IPS DF 4.7 (cell line): ENCODE measurements around the gene RABL2B.

Experiments used
- DNase-seq: peaks from one replicate; pipeline ENCODE4 v3.0.0-alpha.2; 2013; ENCODE audit warnings: low spot score; ENCODE audit errors: extremely low read depth

Gene RABL2B

DNA sequence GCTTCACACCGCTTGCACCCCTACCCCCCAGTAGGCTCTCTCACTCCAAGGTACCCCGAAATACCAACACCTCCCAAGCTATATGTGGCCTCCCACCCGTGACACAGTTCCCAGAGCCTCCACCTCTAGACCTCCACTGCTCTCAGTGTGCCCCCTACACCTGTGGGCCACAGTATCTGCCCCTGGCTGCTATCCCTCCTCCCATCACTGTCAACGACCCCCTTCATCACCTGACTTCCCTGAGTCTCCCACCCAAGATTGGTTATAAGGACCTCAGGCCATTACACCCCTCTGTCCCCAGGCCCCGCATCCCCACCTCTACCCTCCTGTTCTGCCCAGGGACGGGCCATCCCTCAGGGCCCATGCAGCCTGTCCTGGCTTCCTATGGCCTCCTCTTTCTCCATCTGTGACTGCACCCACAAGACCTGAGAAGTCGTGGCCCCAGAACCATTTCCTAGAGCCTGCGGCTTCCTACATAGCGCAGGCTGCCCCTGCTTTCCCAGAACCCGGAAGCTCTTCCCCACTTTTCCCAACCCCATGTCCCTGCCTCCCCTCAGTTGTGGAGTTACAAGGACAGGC is 44.7 kb downstream of the RABL2B start:
- no peak for DNase-seq

DNA sequence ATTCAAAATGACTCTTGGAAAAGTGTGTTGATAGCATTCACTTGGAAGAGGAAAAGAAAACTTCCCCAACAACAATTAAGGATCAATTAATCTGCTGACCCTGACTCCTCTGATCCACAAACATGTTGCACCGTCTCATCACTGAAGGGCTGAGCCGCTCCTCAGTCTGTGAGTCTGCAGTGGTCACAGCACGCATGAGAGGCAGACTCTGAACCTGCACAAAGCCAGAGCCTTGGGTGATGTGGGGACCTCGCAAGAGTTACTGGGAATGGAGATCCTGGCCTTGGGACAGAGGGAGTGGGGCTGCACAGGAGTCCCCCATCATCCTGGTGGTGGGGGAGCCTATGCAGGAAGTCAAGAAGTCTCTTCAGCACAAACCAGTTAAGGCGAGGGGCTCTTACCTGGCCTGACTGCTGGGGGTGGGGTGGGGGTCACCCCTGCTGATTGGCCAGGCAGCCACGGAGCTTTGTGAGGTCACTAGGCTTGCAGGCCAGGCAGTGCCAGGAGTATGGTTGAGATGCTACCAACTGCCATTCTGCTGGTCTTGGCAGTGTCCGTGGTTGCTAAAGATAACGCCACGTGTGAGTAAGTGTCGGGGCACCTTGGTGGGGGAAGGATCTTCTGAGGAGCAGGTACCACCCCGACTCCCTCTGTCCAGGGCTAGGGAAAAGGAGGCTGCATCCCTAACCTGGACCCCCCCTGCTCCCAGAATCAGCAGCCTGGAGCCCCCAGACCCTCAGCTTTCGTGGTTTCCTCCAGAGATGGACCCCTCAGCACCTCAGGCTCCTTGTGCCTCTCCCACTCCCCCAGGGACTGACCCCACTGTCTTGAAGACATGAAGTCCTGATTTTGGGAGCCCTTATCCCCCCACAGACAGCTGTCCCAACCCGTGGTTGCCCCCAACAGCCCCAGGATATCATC is 45.4 kb downstream of the RABL2B start, which contains the start of gene ACR:
Gene ACR (plus strand): TSS at position 477 of the 921 bp plus-strand sequence. CDS start 32 bp downstream, at position 509.
- DNase-seq: no peak

DNA sequence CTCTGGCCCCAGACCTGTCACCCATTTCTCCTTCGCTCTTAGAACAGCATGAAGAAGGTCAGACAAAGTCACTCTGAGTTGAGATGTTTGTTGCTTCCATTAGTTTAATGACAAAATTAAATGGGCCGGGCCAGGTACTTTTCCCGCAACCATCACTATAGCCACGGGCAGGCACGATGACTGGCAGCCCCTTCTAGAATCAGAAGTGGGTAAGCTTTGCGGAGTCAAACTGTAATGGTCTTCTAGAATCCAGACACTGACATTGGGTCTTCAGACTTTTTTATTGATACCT is 47.8 kb downstream of the RABL2B start:
- no peak for DNase-seq

DNA sequence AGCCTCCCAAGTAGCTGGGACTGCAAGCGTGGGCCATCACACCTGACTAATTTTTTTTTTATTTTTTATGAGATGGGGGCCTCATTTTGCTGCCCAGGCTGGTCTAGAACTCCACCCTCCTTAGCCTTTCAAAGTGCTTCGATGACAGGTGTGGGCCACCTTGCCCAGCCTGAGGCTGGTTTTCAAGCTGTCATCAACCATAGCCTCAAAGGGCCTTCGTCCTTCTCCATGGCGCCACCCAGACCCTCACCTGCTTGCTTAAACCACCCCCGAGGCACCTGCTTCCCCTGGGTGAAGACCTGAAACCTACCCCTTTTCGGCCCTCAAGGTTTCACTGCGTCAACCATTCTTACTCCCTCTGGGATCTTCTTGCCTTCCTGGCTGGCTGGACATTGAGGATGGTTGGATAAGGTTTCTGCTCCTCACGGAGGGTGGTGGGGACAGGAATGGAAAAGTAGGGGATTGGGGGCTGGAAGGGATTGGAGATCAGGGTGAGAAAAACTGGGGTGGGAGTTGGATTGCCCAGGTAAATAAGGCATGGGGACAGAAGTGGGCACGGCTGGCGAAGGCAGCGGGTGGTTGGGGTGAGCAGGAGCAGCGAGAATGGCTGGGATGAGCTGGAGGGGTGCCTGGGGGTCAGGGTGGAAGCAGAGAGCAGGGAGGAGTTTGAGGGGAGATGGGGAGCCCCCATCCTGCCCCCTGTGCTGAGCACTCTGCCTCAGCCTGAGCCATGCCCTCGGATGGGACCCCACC is 48.3 kb downstream of the RABL2B start:
- DNase-seq: no peak

DNA sequence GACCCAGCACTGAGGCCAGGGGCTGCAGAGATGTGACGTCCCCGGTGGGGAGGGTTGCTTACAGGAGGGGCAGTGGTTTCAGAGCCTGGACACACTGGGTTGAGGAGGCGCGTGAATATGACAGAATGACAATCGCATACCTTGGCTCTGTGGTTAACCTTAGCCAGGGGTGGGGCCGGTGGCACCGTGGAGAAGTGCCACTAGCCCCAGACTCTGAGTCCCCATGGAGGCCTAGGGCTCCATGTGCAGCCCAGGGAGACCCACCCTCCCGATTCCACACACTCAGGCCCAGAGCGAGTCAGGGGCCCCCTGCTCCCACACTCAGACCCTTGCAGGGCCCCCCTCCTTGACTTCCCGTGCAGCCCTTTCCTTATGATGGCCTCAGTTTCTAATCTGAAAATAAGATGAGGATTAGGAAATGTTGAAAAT is 49.1 kb downstream of the RABL2B start:
- no peak for DNase-seq

DNA sequence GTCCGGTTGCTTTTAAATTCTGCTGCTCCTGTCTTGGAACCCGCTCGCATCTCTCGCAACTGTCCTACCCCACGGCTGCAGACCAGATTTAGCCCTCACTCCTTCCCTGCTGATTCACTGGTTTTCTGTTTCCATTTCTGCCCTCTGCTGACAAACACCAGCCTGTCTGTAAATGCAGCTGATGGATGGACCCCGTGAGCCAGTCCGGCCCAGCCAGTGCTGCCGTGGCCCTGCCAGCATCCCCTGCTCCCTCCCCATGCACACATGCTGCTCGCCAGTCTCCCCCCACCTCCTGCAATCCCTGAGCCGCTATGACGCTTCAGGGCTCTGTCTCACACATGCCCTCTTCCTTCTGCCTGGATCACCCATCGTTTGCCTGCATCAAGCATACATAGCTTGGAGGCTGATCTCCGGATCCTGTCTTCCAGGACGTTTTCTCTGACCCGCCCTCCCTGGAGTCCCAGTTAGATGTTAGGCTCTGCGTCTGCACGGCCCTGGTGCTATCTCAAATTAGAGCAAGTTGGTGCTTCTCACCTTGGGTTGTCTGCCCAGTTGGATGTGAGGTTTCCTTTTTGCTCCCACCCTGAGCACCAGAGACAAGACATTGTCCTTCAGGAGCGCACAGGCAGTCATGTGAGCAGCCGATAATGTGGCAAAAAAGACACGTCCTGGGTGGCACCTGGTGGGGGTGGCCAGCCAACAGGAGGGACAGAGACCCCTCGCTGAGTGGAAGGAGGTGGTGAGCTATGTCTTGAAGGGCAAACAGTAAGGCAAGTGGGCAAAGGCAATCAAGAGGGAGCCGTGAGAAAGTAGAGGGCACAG is 49.7 kb downstream of the RABL2B start:
- DNase-seq: no peak

DNA sequence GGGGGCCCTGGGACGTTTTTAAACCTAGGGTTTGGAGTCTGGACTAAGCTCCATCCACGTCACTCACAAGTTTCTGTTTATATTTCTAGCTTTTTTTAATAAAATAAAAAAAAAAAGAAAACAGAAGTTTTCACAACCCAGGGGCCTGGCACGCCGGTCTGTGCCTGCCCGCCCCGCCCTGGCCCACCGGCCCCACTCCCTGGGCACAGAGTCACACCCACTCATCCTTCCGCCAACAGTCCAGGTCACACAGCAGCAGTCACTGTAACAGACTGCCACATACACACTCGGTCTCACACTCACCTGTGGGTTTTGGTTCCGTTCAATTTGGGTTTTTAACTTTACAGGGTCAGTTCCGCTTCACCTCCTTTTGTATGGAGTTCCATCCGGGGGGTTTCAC is 50.8 kb downstream of the RABL2B start:
- no peak for DNase-seq

DNA sequence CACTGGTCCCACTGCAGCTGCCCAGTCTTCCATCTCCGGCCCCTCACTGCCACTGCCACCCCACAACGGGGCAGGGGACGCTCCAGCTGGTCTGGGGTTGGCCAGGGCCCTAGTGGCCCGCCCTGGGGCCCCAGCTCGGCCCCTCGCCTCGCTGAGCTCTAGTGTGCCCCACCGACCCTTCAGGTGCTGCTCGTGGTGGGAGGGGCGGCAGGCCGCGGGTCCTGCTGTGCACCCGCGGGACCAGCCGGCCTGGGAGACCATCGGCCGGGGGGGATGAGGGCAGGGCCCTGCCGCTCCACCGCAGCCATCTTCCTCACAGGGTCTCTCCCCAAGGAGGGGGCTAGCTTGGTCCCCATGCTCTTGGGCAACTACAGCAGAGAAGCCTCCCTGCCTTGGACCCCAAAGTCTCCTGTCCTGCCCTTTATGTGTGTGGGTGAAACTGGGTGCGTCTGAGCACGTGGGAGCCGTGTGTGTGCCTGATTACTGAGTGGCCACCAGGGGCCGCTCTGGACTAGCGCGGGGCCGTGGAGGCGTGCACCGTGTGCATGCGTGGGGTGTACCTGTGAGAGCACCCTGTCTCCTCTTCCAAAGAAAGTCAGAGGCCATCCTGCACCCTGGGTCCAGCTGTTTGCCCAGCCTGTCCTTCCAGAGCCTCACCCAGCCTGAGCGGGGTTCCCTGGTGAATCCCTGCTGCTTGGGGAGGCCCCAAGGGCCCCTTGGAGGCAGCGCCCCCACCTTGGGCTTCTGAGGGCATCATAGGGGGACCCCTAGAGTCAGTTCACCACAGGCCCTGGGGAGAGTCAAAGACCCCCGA is 51.4 kb downstream of the RABL2B start:
- no peak for DNase-seq

DNA sequence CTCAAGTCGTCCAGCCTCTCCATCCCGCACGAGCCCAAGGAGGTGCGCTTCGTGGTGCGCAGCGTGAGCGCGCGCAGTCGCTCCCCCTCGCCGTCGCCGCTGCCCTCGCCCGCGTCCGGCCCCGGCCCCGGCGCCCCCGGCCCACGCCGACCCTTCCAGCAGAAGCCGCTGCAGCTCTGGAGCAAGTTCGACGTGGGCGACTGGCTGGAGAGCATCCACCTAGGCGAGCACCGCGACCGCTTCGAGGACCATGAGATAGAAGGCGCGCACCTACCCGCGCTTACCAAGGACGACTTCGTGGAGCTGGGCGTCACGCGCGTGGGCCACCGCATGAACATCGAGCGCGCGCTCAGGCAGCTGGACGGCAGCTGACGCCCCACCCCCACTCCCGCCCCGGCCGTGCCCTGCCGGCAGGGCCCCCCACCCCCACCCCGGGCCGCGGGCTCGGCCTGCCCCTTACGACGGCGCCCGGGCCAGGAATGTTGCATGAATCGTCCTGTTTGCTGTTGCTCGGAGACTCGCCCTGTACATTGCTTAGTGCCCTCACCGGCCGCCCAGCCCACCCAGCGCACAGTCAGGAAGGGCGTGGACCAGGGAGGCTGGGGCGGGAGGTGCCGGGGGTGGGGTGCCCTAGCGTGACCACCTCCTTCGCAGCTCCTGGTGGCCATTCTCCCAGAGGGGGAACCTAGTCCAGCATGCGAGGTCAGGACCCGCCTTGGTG is 52.3 kb downstream of the RABL2B start:
- no peak for DNase-seq

DNA sequence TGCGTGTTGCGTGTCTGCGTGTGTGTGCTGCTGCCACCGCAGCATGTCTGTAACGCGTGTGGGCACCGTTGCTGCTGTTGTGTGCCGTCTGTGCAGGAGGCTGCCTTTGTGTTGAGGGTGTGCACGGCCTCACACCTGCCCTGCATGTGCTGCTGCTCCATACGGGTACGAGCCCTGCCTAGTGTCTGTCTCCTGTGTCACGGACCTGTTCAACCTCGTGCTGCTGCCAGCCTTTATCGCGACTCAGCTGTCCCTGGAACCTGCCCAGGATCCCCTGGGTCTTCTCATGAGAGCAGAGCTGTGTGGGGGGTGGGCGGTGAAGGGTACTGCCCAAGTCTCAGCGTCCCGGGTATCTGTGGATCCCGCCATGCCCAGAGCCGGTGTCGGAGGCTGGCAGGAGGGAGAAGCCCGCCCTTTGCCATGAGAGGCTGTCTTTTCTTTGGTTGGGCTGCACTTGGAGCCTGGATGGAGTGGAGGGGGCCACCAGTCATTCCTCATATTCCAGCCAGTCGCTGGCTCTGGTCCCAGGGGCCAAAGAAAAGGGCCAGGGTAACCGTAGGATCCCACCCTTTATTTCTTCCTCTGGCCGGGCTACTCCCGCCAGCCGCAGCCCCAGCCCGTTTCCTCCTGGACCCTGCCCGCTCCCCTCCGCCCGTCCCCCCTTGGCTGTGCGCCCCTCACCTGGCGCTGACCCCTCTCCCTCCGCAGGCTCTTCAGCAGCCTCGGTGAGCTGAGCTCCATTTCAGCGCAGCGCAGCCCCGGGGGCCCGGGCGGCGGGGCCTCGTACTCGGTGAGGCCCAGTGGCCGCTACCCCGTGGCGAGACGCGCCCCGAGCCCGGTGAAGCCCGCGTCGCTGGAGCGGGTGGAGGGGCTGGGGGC is 53.2 kb downstream of the RABL2B start:
- DNase-seq: no peak

DNA sequence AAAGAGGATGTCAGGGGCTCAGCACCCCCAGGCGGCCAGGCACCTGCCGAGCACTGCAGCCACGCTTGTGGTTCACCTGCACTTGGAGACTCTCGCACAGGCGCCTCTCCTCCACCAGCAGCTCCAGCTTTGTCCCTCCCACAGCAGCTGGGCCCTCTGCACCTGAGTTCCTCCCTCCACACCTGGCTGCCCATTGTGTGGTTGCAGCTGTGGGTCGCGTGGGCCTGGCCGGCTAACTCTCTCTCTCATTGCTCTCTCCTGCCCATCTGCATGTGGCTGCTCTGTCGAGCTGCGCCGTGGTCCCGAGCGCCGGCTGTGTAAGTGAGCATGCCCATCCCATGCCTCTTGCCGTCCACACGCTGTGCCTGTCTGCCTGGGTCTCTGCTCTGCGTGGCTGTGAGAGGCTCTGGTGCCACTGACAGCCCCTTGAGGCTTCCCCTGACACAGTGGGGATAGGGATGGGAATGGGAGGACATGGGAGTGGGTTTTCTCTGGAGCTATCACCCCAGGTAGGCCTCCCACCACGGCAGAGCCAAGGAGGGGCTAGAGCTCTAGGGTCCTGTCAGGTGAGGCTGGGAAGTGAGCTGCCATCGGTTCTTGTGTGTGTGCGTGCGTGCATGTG is 53.9 kb downstream of the RABL2B start:
- no peak for DNase-seq

DNA sequence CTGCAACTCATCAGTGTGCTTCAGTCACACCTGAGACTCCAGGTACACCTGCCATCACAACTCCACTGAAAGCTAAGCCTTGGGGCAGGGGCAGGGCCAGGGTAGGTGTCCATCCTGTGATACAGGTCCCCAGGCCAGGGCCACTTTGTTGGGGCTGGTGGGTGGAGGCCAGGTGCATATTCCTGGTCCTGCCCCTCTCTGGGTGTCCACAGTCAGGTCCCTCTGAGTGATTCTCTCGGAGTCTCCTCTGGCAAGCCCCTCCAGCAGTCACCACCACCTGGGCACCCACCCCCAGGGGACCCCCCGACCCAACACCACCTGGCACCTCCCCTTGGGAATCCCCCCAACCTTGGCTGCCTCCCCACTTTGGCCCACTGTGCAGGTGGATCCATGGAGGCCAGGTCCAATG is 54.9 kb downstream of the RABL2B start:
- no peak for DNase-seq

DNA sequence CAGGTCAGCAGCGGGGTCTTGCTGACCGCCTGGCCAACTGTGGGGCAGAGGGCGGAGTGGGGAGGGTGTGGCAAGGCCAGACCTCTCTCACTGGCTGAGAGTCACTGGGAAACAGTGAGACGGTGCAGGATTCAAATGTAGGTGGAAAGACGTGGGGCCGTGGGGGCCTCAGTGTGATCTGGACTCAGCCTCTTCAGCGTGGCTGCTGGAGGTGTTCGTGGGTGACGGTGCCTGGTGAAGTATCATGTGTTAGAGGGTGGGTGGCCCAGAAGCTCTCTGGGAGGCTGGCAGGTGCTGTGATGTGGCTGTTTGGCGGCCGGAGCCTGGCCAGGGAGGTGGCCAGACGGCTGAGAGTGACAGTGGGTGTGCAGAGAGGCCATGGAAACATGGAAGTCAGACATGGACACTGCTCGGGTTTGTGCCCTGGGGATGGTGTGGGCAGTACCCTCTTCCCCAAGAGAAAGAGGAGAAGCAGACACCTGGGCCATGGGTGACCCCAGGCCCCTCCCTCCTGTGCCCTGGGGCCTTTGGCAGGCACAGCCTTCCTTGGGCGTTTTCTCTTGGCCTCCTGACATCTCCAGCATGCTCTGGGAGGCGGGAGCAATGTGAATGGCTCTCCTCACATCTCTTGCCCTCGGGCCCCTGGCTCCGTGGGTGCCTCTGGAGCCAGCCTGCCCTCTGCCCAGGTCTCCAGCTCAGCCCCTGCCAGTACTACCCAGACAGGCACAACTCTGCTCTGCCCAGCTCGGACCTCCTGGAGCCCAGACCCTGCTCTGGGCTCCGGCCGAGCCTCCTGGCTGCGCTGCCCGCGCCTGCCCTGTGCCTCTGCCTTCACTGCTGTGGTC is 55.5 kb downstream of the RABL2B start:
- no peak for DNase-seq

DNA sequence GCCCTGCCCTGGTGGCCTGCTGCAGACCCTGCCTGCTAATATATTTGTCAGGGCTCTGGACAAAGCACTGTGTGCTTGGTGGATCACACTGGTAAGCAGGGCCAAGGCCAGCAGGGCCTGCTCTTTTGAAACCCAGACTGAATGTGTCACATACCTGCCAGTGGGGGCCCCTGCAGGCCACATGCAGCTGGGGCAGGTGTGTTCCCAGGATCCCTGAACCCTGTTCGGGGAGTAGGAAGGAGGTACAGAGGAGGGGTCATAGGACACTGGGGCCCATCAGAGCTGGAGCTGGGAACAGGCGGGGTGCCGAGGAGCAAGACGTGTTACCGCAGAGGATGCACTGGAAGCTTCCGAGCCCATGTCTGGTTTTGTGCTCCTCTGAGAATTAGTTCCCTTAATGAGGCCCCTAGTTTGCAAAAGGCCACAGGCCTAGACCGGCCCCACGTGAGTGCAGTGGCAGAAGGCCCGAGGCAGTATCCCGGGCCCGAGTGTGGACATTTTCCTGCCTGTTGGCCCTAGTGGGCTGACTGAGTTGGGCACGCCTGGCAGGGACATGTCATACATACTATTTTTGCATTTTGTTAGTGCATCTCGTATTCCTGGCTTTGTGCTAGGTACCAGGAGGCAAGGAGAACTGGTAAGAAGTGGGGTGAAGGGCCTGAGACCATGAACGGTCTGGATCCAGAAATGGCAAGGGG is 56.6 kb downstream of the RABL2B start:
- no peak for DNase-seq

DNA sequence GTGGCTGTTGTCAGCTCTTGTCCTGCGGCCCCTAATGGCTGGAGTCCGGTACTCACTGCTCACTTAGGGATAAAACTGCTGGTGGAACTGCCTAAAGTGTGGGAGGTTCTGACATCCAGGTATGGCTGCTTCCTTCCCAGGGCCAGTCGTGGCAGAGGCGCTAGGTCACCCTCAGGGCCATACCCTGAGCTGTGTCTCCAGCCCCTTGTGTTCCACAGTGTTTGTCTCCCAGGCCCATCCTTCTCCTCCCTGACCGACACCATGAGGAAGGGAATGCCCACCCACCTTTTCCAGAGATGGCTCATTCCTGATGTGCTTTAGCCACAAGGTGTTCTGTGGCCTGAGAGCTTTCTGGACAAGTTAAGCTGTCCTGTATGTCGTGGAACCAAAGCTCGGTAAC is 57.8 kb downstream of the RABL2B start:
- DNase-seq: no peak

DNA sequence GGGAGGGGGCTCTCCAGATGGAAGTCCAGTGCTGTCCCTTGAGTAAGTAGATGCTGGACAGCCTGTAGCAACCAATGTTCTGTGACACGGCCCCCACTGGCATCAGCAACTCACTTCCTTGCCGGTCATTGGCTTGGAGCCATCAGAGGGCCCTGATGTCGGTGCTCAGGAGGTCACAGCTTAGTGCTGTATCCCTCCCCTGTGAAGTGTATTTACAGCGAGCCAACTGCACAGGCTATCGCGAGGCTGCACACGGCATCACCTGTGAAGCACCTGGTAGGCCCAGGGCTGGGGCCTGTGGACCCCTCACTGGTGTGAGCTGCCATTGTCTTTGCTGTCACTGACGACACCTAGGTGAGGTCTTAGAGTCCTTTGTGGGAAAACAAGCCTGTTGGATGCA is 58.8 kb downstream of the RABL2B start:
- no peak for DNase-seq

DNA sequence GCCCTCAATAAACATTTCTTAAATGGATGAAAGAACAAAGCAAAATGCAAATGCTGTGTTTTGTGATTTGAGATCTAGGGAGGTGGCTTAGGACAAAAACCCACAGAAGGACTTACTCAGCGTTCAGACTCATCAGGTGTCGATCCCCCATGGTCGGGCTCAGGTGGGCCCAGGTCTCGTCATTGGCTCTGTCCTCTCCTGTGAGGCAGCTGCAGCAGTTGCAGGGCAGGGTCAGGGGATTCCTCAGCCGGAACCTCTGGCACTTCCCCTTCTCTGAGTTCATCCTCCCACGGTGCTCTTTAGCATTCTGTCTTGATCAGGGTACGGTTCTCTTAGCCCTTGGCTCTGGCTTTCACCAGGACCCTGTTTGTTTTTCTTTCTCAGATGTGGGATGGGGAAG is 59.4 kb downstream of the RABL2B start:
- DNase-seq: no peak
